GM19467 (cell line): ENCODE results near the gene CDH24.

Experiments used
- ATAC-seq: cut with Tn5 transposase; IDR thresholded peaks from one replicate; pipeline ENCODE4 v1.9.1; 2021; ENCODE audit warnings: mild to moderate bottlenecking, moderate library complexity; ENCODE audit not compliant: unreplicated experiment

CDH24 gene

DNA sequence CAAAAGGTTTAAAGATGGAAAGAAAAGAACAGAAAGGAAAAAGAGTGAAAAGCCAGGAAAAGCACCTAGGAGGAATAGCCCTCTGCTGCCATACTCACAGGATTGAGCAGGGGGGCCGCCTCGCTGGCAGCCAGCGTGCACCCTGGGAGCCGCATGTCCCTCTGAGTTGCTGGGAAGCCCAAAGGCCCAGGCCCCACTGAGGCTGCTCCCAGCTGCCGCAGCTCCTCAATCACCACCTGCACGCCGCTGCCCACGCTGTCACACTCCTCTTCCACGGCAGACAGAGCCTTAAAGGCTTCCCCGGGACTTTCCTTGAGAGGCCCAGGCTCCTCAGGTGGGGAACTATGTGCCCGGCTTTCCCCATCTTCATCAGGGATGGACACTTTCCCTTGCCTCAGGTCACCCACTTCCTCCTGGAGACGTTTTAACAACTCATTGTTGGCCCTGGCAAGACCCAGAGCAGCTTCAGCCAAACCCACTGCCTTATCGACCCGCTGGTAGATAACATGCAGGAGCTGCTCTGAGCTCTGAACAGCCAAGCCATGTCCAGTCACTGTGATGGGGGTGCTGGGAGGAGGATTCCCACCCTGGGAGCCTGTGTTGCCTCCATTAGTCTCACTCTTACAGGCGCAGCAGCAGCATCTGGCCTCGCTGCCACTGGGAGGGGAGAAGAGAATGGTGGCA, 58.8 kb downstream of the CDH24 start:
- ATAC-seq = no peak

DNA sequence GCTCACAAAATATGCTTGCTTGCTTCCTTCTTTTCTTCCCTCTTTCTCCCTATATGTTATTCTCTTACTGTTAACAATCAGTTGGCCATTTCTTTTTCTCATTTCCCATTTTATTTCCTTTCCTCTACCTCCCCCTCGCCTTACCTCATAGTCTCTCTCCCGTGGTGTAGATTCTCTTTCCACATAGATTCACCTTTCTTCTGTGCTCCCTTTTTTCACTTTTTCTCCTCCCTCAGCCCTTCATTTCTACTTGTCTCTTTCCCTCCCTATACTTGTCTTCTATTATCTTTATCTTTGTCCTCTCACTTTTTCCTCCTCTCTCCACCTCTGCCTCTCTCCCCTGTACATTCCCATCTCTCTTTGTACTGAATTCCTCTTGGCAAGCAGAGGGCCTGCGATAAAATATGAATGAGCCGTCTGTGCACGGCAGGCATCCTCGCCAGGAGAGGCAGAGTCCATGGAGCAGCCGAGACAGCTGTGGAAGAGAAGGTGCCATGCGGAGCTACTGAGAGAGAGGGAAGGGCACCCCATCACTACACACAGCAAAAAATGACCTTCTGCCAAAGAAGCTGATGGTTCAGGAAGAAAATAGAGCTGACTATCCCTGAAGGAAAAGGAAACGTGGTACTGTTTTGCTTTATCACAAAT, 59.5 kb downstream of the CDH24 start:
- no peak for ATAC-seq
